SK-N-MC (cell line): Measurements from ENCODE around the gene DDAH1.

Experiments used
- DNase-seq: peaks from one replicate; pipeline ENCODE4 v3.0.0-alpha.2; 2011; ENCODE audit warnings: low read depth, low spot score
- H3K27ac ChIP-seq: fragments of 200-600 bp; sonication (generic); 2 replicates; pipeline ENCODE4 v1.5.1; 2016; ENCODE audit warnings: mixed run types
- H3K36me3 ChIP-seq: fragments of 200-600 bp; sonication (generic); 2 replicates; pipeline ENCODE4 v1.6.1; 2017; ENCODE audit warnings: antibody characterized with exemption, low read length, mixed read lengths; ENCODE audit not compliant: insufficient read depth
- H3K4me3 ChIP-seq: fragments of 200-600 bp; sonication (generic); 2 replicates; pipeline ENCODE4 v1.5.1; 2016
- H3K9ac ChIP-seq: fragments of 200-600 bp; sonication (generic); 2 replicates; pipeline ENCODE4 v1.8.0; 2017; ENCODE audit warnings: mixed run types, mixed read lengths; ENCODE audit not compliant: insufficient read length
- H3K9me3 ChIP-seq: fragments of 200-600 bp; sonication (generic); 2 replicates; pipeline ENCODE4 v1.6.1; 2017; ENCODE audit warnings: low read depth, mild to moderate bottlenecking, antibody characterized with exemption, low read length, moderate library complexity, mixed read lengths
- EZH2 ChIP-seq: fragments of 200-600 bp; sonication (generic); IDR thresholded peaks from one replicate; pipeline ENCODE4 v1.6.1; 2017; ENCODE audit warnings: antibody characterized with exemption
- FOXP2 ChIP-seq: optimal IDR thresholded peaks from 2 replicates; pipeline ENCODE3; 2011; ENCODE audit warnings: mild to moderate bottlenecking, moderate library complexity; ENCODE audit not compliant: insufficient read depth; ENCODE audit errors: extremely low read length, control extremely low read depth
- POLR2AphosphoS5 ChIP-seq: IDR thresholded peaks from 2 replicates; pipeline ENCODE4 v1.6.1; 2012; ENCODE audit warnings: mild to moderate bottlenecking, low read depth, low read length, borderline replicate concordance

The DDAH1 gene

GRCh38 chr1:85413169-85413568, 51.8 kb downstream of the DDAH1 start:
- no peak for DNase-seq
- no peaks in the 10 kb centered on the region for H3K9me3 ChIP-seq
- H3K4me3 ChIP-seq = no peak overlapping the region
- no peak overlapping the region for H3K9ac ChIP-seq
- no peaks in the 10 kb centered on the region for H3K36me3 ChIP-seq
- TF ChIP-seq POLR2AphosphoS5 = no peak
- no peak for TF ChIP-seq EZH2
- TF ChIP-seq FOXP2 = no peak
- H3K27ac ChIP-seq = no peak overlapping the region

DNA sequence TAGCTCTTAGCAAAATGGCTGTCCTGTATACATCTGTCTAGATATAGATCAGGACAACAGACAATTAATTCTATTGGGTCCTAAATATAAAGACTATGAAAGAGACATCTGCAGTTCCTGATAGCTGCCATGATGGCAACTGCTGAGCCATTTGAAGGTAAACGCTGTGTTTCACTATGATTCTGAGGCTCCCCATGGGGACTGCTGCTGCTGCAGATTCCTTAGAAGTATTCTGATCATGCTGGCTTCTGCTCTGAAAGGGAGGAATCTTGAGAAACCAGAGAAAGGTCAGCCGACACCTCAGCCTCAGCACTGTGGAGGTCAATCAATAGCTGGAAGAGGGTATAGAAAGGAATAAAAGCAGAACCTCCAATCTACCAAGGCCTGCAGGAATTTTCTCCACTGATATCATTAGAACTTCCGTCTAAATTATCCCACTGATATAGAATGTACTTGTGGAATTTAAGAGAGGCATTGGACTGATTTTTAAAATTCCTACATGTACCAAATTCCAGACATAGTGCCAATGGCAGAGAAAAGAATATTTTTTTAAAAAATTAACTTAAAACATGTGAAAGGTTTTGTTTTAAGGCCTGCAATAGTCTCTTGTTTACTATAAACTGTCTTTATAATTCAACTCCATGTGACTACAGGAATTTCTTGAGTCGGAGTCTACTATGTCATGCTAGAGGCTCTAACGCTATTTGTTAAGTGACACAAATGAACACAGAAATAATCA, 53.2 kb downstream of the DDAH1 start:
- H3K27ac ChIP-seq = no peak overlapping the region
- H3K4me3 ChIP-seq = no peak overlapping the region
- no peak overlapping the region for H3K9ac ChIP-seq
- no peaks in the 10 kb centered on the region for H3K36me3 ChIP-seq
- no peak for TF ChIP-seq EZH2
- TF ChIP-seq POLR2AphosphoS5 = no peak
- TF ChIP-seq FOXP2 = no peak
- DNase-seq = no peak
- H3K9me3 ChIP-seq = no peaks in the 10 kb centered on the region

DNA sequence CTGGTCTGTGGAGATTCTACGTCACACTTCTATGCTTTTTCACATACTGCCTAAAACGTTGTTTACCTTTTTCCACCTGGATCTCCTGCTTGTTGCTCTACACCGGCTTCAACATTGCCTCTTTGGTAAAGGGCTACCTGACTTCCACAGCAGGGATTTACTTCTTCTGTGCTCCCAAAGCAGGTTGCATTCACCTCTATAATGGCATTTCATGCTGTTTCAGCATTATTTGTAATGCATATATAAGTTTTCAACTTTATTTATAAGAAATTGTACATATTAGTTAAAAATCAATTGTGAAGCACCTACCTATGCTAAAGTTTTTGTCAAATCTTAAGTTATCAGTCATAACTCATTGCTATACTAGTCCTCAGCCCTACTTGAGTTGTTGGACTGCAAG, 55.4 kb downstream of the DDAH1 start:
- DNase-seq = no peak
- Histone ChIP-seq H3K9me3 (no peaks in the 10 kb centered on the region), H3K36me3 (no peaks in the 10 kb centered on the region), H3K27ac (no peak overlapping the region), H3K9ac (no peak overlapping the region), H3K4me3 (no peak overlapping the region)
- no peak for TF ChIP-seq FOXP2

- Histone ChIP-seq H3K27ac (no peak overlapping the region), H3K4me3 (no peak overlapping the region), H3K36me3 (no peaks in the 10 kb centered on the region), H3K9me3 (no peaks in the 10 kb centered on the region), H3K9ac (no peak overlapping the region)
- DNase-seq = no peak
- TF ChIP-seq FOXP2 (no peak), EZH2 (no peak), POLR2AphosphoS5 (no peak)
Observed at GRCh38 chr1:85407746-85408377, 57.1 kb downstream of the DDAH1 start.

DNA sequence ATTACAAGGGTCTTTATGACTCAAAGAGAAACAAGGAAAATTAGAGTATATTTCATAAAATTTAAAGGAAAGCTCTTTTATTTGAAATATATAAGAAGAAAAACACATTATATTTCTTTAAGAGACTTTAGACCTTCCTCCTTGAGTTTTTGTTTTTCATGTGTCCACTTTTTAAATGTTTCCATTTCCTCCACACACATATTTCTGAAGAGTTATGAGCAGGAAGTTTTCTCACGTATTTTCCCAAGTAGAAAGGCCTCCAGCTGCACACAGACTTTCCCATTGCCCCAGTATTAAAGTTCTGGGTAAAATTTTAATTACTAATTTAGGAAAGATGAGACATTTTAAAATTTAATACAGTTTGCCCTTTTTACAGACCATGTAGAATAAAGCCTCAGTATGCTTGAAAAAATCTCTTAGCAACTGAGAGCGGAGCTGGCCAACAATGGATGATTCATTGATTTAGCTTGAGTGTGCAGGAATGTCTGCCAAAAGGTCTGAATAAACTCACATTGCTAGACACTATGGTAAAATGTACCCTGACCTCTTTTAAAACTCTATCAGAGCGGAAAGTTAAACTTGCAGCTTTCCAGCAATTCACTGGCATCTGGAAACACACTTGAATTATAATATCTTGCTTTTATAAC, 57.9 kb downstream of the DDAH1 start:
- TF ChIP-seq FOXP2 (no peak), POLR2AphosphoS5 (no peak), EZH2 (no peak)

GRCh38 chr1:85406081-85406480, 58.9 kb downstream of the DDAH1 start:
- H3K4me3 ChIP-seq = no peak overlapping the region
- no peak for DNase-seq
- H3K9ac ChIP-seq = no peak overlapping the region
- TF ChIP-seq POLR2AphosphoS5 (no peak), EZH2 (no peak), FOXP2 (no peak)
- no peak overlapping the region for H3K27ac ChIP-seq
- H3K9me3 ChIP-seq = no peaks in the 10 kb centered on the region
- H3K36me3 ChIP-seq = no peaks in the 10 kb centered on the region

More for the DNA sequence above, 57.9 kb downstream of the DDAH1 start:
- H3K4me3 ChIP-seq = no peak overlapping the region
- no peaks in the 10 kb centered on the region for H3K9me3 ChIP-seq
- no peaks in the 10 kb centered on the region for H3K36me3 ChIP-seq
- no peak for DNase-seq
- no peak overlapping the region for H3K9ac ChIP-seq
- peak overlapping the region; percentile 14; the same call in 1 of the 2 replicates for H3K27ac ChIP-seq

DNA sequence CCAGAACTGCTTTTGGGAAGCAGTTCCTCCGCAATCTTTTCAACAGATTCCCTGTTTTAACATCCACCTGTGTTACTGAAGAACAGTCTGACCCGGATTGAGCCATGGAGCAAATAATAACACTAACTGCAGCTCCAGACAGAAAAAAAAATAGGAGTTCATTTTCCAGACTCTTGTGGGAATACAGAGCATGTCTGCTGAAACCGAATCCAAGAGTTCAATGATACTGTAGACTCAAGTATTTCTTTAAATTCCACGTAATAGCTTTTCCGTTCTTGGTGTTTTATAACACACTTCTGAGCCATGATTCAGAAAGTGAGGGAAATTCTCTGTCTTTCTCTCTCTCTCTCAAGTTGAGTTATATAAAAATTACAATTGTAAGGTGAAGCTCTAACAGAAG, 60.6 kb downstream of the DDAH1 start:
- no peak for TF ChIP-seq POLR2AphosphoS5
- TF ChIP-seq EZH2 = no peak
- TF ChIP-seq FOXP2 = no peak
- H3K27ac ChIP-seq = no peak overlapping the region
- no peak for DNase-seq
- no peaks in the 10 kb centered on the region for H3K9me3 ChIP-seq
- no peak overlapping the region for H3K4me3 ChIP-seq
- no peak overlapping the region for H3K9ac ChIP-seq
- H3K36me3 ChIP-seq = no peaks in the 10 kb centered on the region

GRCh38 chr1:85398391-85399064, 66.4 kb downstream of the DDAH1 start:
- H3K9ac ChIP-seq = no peak overlapping the region
- no peak for TF ChIP-seq EZH2
- H3K9me3 ChIP-seq = no peaks in the 10 kb centered on the region
- H3K36me3 ChIP-seq = no peaks in the 10 kb centered on the region
- H3K27ac ChIP-seq = no peak overlapping the region
- no peak overlapping the region for H3K4me3 ChIP-seq
- no peak for DNase-seq
